ENCODE data around the gene MMP15. TPM values are rescaled to one million over a fixed set of nuclear protein-coding genes. Genes with fewer than 3 reads are reported as not detected.

The MMP15 gene
- total RNA-seq, 1 donor from 2014 or later: 97.8 TPM

DNA sequence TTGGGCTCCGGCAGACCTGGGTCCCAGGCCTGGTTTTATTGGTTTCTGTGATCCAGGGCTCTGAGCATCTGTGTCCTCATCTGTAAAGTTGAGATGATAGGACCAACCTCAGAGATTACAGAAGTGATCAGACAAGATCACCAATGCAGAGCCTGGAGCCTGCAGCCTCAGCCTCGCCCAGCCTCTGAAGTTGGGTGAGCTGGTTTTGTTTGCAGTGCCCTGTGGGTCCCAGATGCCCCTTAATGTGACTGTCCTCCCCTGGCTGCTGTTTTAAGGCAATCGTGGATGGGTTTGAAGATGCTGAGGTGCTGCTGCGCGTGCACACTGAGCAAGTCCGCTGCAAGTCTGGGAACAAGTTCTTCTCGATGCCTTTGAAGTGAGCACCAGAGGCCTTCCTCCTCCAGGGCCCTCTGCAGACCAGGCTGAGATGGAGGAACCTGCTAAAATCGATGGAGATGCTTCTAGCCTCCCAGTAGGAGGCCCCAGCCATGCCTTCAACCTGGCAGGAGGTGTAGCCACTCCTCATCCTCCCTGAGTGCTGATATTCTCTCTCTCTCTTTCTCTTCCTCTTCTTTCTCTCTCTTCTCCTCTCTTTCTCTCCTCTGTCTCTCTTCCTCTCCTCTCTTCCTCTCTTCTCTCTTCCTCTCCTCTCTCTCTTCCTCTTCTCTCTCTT, 5.6 kb upstream of the MMP15 start:
- Mint-ChIP-seq H3K4me1 (ENCODE audit: unreplicated experiment) (peaks cover 26% of the 10 kb centered on the region), H3K36me3 (ENCODE audit: low read depth, unreplicated experiment) (peaks cover 4% of the 10 kb centered on the region), H3K27ac (ENCODE audit: unreplicated experiment) (no peak overlapping the region), H3K27me3 (ENCODE audit: unreplicated experiment) (peaks cover 13% of the 10 kb centered on the region), H3K9me3 (ENCODE audit: unreplicated experiment) (no peaks in the 10 kb centered on the region), H3K4me3 (ENCODE audit: unreplicated experiment) (no peak overlapping the region)
- TF ChIP-seq, protein P1, sequence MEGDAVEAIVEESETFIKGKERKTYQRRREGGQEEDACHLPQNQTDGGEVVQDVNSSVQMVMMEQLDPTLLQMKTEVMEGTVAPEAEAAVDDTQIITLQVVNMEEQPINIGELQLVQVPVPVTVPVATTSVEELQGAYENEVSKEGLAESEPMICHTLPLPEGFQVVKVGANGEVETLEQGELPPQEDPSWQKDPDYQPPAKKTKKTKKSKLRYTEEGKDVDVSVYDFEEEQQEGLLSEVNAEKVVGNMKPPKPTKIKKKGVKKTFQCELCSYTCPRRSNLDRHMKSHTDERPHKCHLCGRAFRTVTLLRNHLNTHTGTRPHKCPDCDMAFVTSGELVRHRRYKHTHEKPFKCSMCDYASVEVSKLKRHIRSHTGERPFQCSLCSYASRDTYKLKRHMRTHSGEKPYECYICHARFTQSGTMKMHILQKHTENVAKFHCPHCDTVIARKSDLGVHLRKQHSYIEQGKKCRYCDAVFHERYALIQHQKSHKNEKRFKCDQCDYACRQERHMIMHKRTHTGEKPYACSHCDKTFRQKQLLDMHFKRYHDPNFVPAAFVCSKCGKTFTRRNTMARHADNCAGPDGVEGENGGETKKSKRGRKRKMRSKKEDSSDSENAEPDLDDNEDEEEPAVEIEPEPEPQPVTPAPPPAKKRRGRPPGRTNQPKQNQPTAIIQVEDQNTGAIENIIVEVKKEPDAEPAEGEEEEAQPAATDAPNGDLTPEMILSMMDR (IDR thresholded peaks at IDR 0.05; ENCODE audit: unreplicated experiment): no peak
- no peak for DNase-seq (ENCODE audit: low spot score)

- Mint-ChIP-seq H3K36me3 (ENCODE audit: low read depth, unreplicated experiment) (peaks cover 4% of the 10 kb centered on the region), H3K9me3 (ENCODE audit: unreplicated experiment) (no peaks in the 10 kb centered on the region), H3K4me1 (ENCODE audit: unreplicated experiment) (peaks cover 27% of the 10 kb centered on the region), H3K27me3 (ENCODE audit: unreplicated experiment) (peaks cover 14% of the 10 kb centered on the region), H3K4me3 (ENCODE audit: unreplicated experiment) (peak overlapping the region; percentile 7), H3K27ac (ENCODE audit: unreplicated experiment) (peak overlapping the region; percentile 11)
- peak; percentile 69 for DNase-seq (ENCODE audit: low spot score)
- TF ChIP-seq, protein P1 (IDR thresholded peaks at IDR 0.05; ENCODE audit: unreplicated experiment): peak; percentile 54
Measured at GRCh38 chr16:58020628-58021521, 4.7 kb upstream of the MMP15 start.

DNA sequence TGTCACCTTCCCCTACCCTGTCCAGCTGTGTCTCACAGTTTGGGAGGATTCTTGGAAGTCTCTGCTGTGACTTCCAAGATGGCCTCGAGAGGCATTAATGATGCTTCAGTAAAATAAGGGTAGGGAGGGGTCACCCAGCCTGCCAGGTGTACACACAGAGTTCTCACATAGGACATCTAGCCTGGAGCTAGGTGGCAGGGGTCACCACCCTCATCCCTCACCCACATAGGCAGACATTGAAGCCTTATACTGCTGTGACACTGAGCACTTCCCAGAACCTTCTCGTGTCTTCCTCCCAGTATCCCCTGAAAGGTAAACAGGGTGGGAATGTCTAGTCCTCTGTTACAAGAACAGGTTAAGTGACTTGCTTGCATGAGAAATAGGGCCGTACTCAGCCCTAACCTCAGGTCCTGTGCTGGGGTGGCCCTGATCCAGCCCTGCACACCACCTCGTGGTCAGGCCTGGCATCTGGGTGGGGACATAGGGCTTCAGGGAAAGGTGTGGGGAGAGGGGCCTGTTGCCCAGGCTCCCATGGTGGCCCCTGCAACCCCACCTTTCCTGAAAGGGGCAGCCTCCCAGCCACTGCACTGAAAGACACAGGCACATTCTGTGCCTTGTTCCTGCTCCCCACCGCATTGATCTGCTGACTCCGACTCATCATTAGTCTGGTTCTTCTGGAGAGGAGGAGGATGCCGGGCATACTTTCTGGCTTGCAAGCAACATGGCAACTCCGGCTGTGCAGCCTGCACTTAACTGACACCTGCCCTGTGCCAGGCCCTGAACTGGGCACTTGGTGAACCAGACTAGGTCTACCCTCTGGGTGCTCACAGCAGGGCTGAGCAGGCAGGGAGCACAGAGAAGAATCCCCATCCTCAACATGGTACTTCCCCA, 3.6 kb upstream of the MMP15 start:
- H3K27ac Mint-ChIP-seq (ENCODE audit: unreplicated experiment): no peak overlapping the region
- peaks cover 27% of the 10 kb centered on the region for H3K4me1 Mint-ChIP-seq (ENCODE audit: unreplicated experiment)
- no peak overlapping the region for H3K4me3 Mint-ChIP-seq (ENCODE audit: unreplicated experiment)
- H3K27me3 Mint-ChIP-seq (ENCODE audit: unreplicated experiment): peaks cover 14% of the 10 kb centered on the region
- no peaks in the 10 kb centered on the region for H3K9me3 Mint-ChIP-seq (ENCODE audit: unreplicated experiment)
- TF ChIP-seq, protein P1 (IDR thresholded peaks at IDR 0.05; ENCODE audit: unreplicated experiment): no peak
- H3K36me3 Mint-ChIP-seq (ENCODE audit: low read depth, unreplicated experiment): peaks cover 4% of the 10 kb centered on the region
- DNase-seq (ENCODE audit: low spot score): no peak

DNA sequence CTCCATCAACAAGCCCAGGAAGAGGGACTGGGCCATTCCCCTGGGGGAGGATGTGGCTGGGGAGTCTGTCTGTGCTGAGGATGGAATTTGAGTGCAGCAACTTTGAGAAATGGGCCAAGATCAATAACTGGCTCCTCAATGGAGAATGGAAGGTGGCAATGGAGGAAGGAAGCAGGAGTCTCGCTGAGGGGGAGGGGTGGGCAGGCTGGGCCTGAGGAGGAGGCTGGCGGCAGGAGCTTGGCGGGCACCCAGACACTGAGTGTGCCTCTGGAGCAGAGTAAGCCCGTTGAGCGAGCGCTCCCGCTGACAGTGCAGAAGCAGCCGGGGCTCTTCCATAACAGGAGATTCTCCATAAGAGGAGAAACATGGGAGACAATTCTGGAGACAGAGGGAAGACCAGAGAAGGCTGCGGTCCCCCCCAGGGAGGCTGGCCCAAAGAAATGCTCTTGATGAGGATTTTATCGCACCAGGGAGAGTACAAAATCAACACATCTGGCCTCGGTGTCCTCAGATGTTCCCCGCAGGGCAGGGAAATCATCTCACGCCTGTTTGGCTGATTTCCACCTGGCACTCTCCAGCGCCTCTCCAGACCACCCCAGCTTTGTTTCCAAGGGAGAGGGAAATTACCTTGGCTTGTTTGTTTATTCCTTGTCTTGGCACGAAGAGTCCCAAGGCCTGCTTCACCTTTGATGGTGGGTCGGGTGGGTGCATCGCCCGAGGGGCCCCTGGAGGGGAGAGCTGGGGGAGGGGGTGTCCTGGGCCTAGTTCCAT, 2.8 kb upstream of the MMP15 start:
- Mint-ChIP-seq H3K9me3 (ENCODE audit: unreplicated experiment) (no peaks in the 10 kb centered on the region), H3K4me3 (ENCODE audit: unreplicated experiment) (no peak overlapping the region), H3K4me1 (ENCODE audit: unreplicated experiment) (peaks cover 27% of the 10 kb centered on the region), H3K27ac (ENCODE audit: unreplicated experiment) (no peak overlapping the region), H3K27me3 (ENCODE audit: unreplicated experiment) (peaks cover 14% of the 10 kb centered on the region), H3K36me3 (ENCODE audit: low read depth, unreplicated experiment) (peaks cover 4% of the 10 kb centered on the region)
- TF ChIP-seq, protein P1 (IDR thresholded peaks at IDR 0.05; ENCODE audit: unreplicated experiment): no peak
- DNase-seq (ENCODE audit: low spot score): no peak

Data from endothelial cell (in vitro differentiated cells).